HG03575 (cell line): ENCODE results near the gene METTL26.

Experiments used
- ATAC-seq: cut with Tn5 transposase; IDR thresholded peaks from one replicate; pipeline ENCODE4 v1.9.1; 2021; ENCODE audit not compliant: unreplicated experiment, insufficient number of reproducible peaks, low FRiP score; ENCODE audit errors: extremely low read depth

Gene METTL26

GRCh38 chr16:590188-590814 is 45.8 kb downstream of the METTL26 start:
- ATAC-seq, result no peak

- ATAC-seq, result no peak
Observed at GRCh38 chr16:589658-590187, 46.4 kb downstream of the METTL26 start, which contains the start of gene RAB40C. Gene RAB40C, plus strand, starts transcription at chr16:590066. Its CDS starts 226 bp downstream, at chr16:590292.

GRCh38 chr16:588889-589657 is 47.0 kb downstream of the METTL26 start:
- ATAC-seq, result no peak

GRCh38 chr16:588639-588888 is 47.5 kb downstream of the METTL26 start:
- ATAC-seq, result no peak

- no peak for ATAC-seq
Observed at GRCh38 chr16:586645-587590, 49.2 kb downstream of the METTL26 start.

- ATAC-seq, result no peak
Observed at GRCh38 chr16:586047-586644, 50.0 kb downstream of the METTL26 start.

- no peak for ATAC-seq
Observed at GRCh38 chr16:585351-585750, 50.8 kb downstream of the METTL26 start.
